PFSK-1 (cell line): ENCODE measurements around the gene AP1S1.

Source experiments
- POLR2AphosphoS5 ChIP-seq: IDR thresholded peaks from 2 replicates; pipeline ENCODE4 v1.6.1; 2012; ENCODE audit warnings: low read depth, mild to moderate bottlenecking, control low read depth, low read length, moderate library complexity
- REST ChIP-seq, 2 experiments: IDR thresholded peaks; 2 replicates each; pipeline versions ENCODE4 v1.6.1 to v1.8.0; 2011 to 2012; ENCODE audit warnings: low read depth in 2 of 2, low read length in 2 of 2, control low read depth in 1 of 2, inconsistent platforms in 1 of 2, mild to moderate bottlenecking in 1 of 2, moderate library complexity in 1 of 2; ENCODE audit not compliant: insufficient read depth in 1 of 2
- SIN3A ChIP-seq: IDR thresholded peaks from 2 replicates; pipeline ENCODE4 v1.6.1; 2012; ENCODE audit warnings: mild to moderate bottlenecking, low read length, moderate library complexity, borderline replicate concordance; ENCODE audit not compliant: insufficient read depth
- TAF1 ChIP-seq: IDR thresholded peaks from 2 replicates; pipeline ENCODE4 v1.6.1; 2012; ENCODE audit warnings: low read length, control low read depth, borderline replicate concordance; ENCODE audit not compliant: insufficient read depth

- TF ChIP-seq REST (IDR thresholded peaks at IDR 0.05; ENCODE audit: insufficient read depth in 1 of 2, low read depth in 2 of 2, low read length in 2 of 2) = no peak
- no peak for TF ChIP-seq SIN3A
- TF ChIP-seq POLR2AphosphoS5 = no peak
- no peak for TF ChIP-seq TAF1
Observed at GRCh38 chr7:101201695-101202602, 47.7 kb downstream of the AP1S1 start.
